Measurements from ENCODE around the gene FBXO46.
A peak's percentile ranks its signal among the peaks of the same experiment; 100 is the strongest.

Gene FBXO46

DNA sequence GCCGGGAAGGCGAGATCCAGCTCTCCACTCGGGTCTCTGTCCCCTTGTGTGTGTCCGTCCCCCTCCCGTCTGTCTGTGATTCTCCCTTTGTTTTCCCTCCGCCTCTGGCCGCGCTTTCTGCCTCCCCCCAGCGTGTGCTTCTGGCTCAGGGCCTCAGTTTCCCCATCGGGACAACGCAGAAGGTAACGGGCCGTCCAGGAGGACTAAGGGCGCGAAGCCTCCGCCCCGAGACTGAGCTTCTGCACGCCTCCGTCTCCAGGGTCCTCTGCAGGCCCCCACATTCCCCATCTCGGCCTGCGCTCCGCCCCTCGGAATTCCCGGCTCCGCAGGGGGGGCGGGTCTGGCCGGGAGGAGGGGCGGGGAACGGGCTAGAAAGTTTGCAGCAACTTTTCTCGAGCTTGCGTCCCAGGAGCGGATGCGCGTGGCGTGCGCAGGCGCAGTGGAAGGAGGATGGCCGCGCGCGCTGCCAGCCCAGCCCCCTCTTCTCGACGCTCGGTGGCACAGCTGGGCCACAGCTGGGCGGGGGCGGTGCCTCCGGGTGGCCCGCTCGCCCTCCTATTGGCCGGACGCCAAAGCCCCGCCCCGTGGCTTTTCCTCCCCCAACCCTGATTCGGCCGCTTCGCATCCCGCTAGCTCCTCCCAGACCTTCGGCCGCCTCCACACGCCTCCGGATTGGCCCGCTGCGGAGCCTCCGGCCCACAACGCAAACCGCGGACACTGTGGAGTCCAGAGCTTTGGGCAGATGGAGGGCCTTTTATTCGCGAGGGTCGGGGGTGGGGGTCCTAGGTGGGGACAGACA, 38.5 kb upstream of the FBXO46 start, which contains the start of gene SIX5:
TSS of gene SIX5 (minus strand) at position 269 of the 799 bp plus-strand sequence. CDS start 408 bp downstream, outside the sequence.
- peaks cover 38% of the 10 kb centered on the region for H3K27me3 ChIP-seq (ENCODE audit: insufficient read depth, poor library complexity, severe bottlenecking)
- peak within 1 kb of the TSS; percentile 33 for H3K27ac ChIP-seq (replicated peaks)
- TF ChIP-seq SPI1 (IDR thresholded peaks at IDR 0.05; ENCODE audit: borderline replicate concordance, low read depth) = no peak
- no peak for TF ChIP-seq POLR2AphosphoS5 (IDR thresholded peaks at IDR 0.05; ENCODE audit: low read depth)
- TF ChIP-seq GABPA (IDR thresholded peaks at IDR 0.05; ENCODE audit: low read depth) = no peak
- TF ChIP-seq, protein P1, sequence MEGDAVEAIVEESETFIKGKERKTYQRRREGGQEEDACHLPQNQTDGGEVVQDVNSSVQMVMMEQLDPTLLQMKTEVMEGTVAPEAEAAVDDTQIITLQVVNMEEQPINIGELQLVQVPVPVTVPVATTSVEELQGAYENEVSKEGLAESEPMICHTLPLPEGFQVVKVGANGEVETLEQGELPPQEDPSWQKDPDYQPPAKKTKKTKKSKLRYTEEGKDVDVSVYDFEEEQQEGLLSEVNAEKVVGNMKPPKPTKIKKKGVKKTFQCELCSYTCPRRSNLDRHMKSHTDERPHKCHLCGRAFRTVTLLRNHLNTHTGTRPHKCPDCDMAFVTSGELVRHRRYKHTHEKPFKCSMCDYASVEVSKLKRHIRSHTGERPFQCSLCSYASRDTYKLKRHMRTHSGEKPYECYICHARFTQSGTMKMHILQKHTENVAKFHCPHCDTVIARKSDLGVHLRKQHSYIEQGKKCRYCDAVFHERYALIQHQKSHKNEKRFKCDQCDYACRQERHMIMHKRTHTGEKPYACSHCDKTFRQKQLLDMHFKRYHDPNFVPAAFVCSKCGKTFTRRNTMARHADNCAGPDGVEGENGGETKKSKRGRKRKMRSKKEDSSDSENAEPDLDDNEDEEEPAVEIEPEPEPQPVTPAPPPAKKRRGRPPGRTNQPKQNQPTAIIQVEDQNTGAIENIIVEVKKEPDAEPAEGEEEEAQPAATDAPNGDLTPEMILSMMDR (IDR thresholded peaks at IDR 0.05; ENCODE audit: insufficient read depth, low read length) = no peak
- DNase-seq (ENCODE audit: low read depth in 1 of 2, low spot score in 1 of 2) = peak; percentile 92 to 96
- H3K4me3 ChIP-seq (replicated peaks; ENCODE audit: insufficient read depth, low read length) = peak within 1 kb of the TSS; percentile 69

DNA sequence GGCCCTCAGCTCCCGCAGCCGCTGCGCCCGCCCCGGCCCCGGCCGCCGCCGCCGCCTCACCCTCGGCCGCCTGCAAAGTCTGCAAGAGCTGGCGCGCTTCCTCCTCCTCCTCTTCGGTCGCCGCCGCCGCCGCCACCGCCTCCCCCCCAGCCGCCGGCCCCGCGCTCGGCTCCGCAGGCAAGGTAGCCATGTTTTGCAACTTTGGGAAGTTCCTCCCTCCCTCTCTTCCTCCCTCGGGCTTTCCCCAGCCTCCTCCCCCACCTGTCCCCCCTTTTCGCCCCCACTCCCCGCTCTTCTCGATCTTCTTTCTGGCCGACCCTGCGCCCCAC, 37.9 kb upstream of the FBXO46 start:
- DNase-seq (ENCODE audit: low read depth in 1 of 2, low spot score in 1 of 2) = peak in 1 of 2 experiments; percentile 60
- Histone ChIP-seq H3K4me3 (replicated peaks; ENCODE audit: insufficient read depth, low read length) (peak overlapping the region; percentile 69), H3K27ac (replicated peaks) (peak overlapping the region; percentile 33; the same call in 1 of the 2 replicates), H3K27me3 (ENCODE audit: insufficient read depth, poor library complexity, severe bottlenecking) (peaks cover 43% of the 10 kb centered on the region)
- TF ChIP-seq SPI1 (IDR thresholded peaks at IDR 0.05; ENCODE audit: borderline replicate concordance, low read depth) (peak; percentile 29; the same call in 1 of the 2 replicates), POLR2AphosphoS5 (IDR thresholded peaks at IDR 0.05; ENCODE audit: low read depth) (no peak)

DNA sequence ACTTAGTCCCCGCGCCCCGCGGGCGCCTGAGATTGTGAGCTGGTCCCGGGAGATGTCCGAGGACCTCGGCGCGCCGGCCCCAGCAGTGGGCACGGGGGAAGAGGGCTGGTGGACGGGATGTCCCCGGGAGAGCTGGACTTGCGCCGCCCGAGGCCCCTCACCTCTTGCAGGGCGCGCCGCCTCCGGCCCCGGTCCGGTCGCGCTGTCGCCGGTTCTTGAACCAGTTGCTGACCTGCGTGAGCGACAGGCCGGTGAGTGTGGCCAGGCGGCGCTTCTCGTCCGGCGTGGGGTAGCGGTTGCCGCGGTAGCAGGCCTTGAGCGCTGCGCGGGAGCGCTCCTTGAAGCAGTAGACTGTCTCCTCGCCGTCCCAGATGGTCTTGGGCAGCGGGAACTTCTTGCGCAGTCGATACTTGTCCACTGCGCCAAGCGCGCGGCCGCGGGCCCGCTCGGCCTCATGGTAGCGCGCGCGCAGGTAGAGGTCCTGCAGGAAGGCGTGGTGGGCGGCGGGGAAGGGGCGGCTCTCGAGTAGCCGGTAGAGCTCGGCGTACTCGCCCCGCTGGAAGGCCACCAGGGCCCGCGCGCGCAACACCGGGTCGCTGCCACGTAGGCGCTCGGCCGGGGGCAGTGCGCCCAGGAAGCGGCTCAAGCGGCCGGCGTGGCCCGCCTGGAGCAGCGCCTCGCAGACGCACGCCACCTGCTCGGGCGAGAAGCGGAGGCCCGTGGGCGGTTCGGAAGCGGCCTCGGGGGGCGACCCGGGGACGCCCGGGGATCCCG, 37.4 kb upstream of the FBXO46 start:
- H3K27me3 ChIP-seq (ENCODE audit: insufficient read depth, poor library complexity, severe bottlenecking) = peaks cover 42% of the 10 kb centered on the region
- H3K4me3 ChIP-seq (replicated peaks; ENCODE audit: insufficient read depth, low read length) = peak overlapping the region; percentile 69
- DNase-seq (ENCODE audit: low read depth in 1 of 2, low spot score in 1 of 2) = peak in 1 of 2 experiments; percentile 15
- H3K27ac ChIP-seq (replicated peaks) = no peak overlapping the region
- TF ChIP-seq, protein P2, sequence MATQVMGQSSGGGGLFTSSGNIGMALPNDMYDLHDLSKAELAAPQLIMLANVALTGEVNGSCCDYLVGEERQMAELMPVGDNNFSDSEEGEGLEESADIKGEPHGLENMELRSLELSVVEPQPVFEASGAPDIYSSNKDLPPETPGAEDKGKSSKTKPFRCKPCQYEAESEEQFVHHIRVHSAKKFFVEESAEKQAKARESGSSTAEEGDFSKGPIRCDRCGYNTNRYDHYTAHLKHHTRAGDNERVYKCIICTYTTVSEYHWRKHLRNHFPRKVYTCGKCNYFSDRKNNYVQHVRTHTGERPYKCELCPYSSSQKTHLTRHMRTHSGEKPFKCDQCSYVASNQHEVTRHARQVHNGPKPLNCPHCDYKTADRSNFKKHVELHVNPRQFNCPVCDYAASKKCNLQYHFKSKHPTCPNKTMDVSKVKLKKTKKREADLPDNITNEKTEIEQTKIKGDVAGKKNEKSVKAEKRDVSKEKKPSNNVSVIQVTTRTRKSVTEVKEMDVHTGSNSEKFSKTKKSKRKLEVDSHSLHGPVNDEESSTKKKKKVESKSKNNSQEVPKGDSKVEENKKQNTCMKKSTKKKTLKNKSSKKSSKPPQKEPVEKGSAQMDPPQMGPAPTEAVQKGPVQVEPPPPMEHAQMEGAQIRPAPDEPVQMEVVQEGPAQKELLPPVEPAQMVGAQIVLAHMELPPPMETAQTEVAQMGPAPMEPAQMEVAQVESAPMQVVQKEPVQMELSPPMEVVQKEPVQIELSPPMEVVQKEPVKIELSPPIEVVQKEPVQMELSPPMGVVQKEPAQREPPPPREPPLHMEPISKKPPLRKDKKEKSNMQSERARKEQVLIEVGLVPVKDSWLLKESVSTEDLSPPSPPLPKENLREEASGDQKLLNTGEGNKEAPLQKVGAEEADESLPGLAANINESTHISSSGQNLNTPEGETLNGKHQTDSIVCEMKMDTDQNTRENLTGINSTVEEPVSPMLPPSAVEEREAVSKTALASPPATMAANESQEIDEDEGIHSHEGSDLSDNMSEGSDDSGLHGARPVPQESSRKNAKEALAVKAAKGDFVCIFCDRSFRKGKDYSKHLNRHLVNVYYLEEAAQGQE (IDR thresholded peaks at IDR 0.05; ENCODE audit: insufficient replicate concordance, low read depth) = no peak
- TF ChIP-seq, protein P1 (IDR thresholded peaks at IDR 0.05; ENCODE audit: insufficient read depth, low read length) = no peak
- no peak for TF ChIP-seq GABPA (IDR thresholded peaks at IDR 0.05; ENCODE audit: low read depth)
- no peak for TF ChIP-seq POLR2AphosphoS5 (IDR thresholded peaks at IDR 0.05; ENCODE audit: low read depth)
- no peak for TF ChIP-seq SPI1 (IDR thresholded peaks at IDR 0.05; ENCODE audit: borderline replicate concordance, low read depth)

DNA sequence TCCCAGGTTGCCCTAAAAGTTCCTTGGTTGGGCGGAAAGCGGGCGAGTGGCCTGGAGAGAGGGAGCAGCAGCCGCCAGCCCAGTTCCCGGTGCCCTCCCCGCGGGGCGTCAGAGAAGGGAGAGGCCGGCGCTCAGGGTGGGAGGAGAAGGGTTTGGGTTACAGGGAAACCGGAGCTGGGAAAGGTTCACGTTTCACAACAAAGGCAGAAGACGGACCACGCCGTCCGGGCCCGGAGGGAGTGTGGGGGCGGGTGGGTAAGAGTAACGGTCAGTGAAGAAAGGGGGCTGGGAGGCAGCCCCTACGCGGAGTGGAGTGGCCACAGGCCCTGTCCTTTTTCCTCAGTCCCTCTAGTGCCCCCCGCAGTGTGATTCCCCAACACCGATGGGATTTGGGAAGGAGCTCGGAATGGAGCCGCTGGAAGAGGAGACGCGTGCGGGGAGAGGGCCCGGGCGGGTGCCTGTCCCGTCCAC, 36.7 kb upstream of the FBXO46 start:
- no peak for TF ChIP-seq SPI1 (IDR thresholded peaks at IDR 0.05; ENCODE audit: borderline replicate concordance, low read depth)
- no peak for TF ChIP-seq GABPA (IDR thresholded peaks at IDR 0.05; ENCODE audit: low read depth)
- no peak for DNase-seq (ENCODE audit: low read depth in 1 of 2, low spot score in 1 of 2)
- Histone ChIP-seq H3K27ac (replicated peaks) (no peak overlapping the region), H3K27me3 (ENCODE audit: insufficient read depth, poor library complexity, severe bottlenecking) (peaks cover 35% of the 10 kb centered on the region), H3K4me3 (replicated peaks; ENCODE audit: insufficient read depth, low read length) (no peak overlapping the region)

DNA sequence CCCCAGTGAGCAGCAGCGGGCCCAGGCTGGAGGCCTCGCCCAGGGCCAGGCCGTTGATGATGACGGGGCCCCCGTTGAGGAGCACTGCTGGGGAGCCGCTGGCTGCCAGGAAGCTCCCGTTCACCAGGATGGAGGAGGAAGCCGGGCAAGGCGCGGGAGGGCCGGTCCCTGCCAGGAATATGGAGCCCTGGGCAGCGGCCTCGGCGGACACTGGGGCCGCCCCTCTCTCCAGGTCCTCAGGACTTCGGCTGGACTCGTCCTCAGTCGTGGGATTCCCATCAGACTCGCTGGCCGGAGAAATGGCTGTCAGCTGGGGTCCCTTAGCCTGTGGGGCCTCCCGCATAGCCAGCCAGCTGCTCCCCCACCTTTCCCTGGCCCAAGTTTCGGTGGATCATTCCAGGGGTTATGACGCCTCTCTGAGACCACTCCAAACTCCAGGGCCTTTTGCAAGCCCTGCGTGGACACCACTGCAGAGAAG, 36.2 kb upstream of the FBXO46 start:
- Histone ChIP-seq H3K27ac (replicated peaks) (no peak overlapping the region), H3K27me3 (ENCODE audit: insufficient read depth, poor library complexity, severe bottlenecking) (peaks cover 36% of the 10 kb centered on the region), H3K4me3 (replicated peaks; ENCODE audit: insufficient read depth, low read length) (no peak overlapping the region)
- no peak for DNase-seq (ENCODE audit: low read depth in 1 of 2, low spot score in 1 of 2)
- TF ChIP-seq POLR2AphosphoS5 (IDR thresholded peaks at IDR 0.05; ENCODE audit: low read depth) (no peak), SPI1 (IDR thresholded peaks at IDR 0.05; ENCODE audit: borderline replicate concordance, low read depth) (no peak), GABPA (IDR thresholded peaks at IDR 0.05; ENCODE audit: low read depth) (no peak)
- TF ChIP-seq, protein P1 (IDR thresholded peaks at IDR 0.05; ENCODE audit: insufficient read depth, low read length) = no peak
- TF ChIP-seq, protein P2 (IDR thresholded peaks at IDR 0.05; ENCODE audit: insufficient replicate concordance, low read depth) = no peak
